Adrenal gland (tissue), 12 donors: ENCODE results near the gene EFNA5. TPM values are rescaled to one million over a fixed set of nuclear protein-coding genes. Genes with fewer than 3 reads are reported as not detected.
A peak's percentile ranks its signal among the peaks of the same experiment; 100 is the strongest.

Source experiments
- DNase-seq, 7 donors: peaks; one replicate each; pipeline ENCODE4 v3.0.0-alpha.2; 2019 to 2020
- H3K27ac ChIP-seq, 5 donors: fragments of 200-600 bp; sonication (generic) in 4 of 5; 1 replicate in 3 of 5; 2 replicates in 2 of 5; pipeline versions ENCODE4 v1.5.1 to v1.8.0; 2016 to 2020; ENCODE audit warnings: mild to moderate bottlenecking in 1 of 5
- H3K27me3 ChIP-seq: fragments of 200-600 bp; 2 replicates; pipeline ENCODE4 v1.8.0; 2021
- H3K36me3 ChIP-seq, 2 donors: fragments of 200-600 bp; replicated peaks in 1 of 2; 1 replicate in 1 of 2; 2 replicates in 1 of 2; pipeline versions ENCODE4 v1.5.1 to v1.8.0; 2018 to 2022
- H3K4me1 ChIP-seq, 2 donors: fragments of 200-600 bp; replicated peaks in 1 of 2; 1 replicate in 1 of 2; 2 replicates in 1 of 2; pipeline versions ENCODE4 v1.5.1 to v1.8.0; 2018 to 2021
- H3K4me3 ChIP-seq, 4 donors: fragments of 200-600 bp; sonication (generic) in 3 of 4; one replicate each; pipeline ENCODE4 v1.5.1; 2016 to 2018
- H3K9me3 ChIP-seq, 3 donors: fragments of 200-600 bp; sonication (generic) in 1 of 3; replicated peaks in 1 of 3; 1 replicate in 2 of 3; 2 replicates in 1 of 3; pipeline versions ENCODE4 v1.5.1 to v1.8.0; 2016 to 2021
- POLR2A ChIP-seq, 2 donors: fragments of 450-650 bp; IDR thresholded peaks; one replicate each; pipeline ENCODE4 v1.6.1; 2017; ENCODE audit warnings: antibody characterized with exemption in 2 of 2, mild to moderate bottlenecking in 2 of 2, moderate library complexity in 1 of 2
- WGBS, 4 donors: extraction: QIAGEN DNeasy Blood & Tissue Kit in 2 of 4; methylation state at CpG; one replicate each; pipeline versions ENCODE4 v1.1.5 to v1.1.7; 2013 to 2017; 5-methylcytosine and 5-hydroxymethylcytosine counted together
- intact Hi-C, 2 donors: fragments of 100-400 bp; cut with DNase I; formaldehyde crosslinking; loops; one replicate each; pipeline versions ENCODE4 v1.14.1 to v1.15.0; 2022 to 2023
- polyA plus RNA-seq, 3 donors: library from polyadenylated mRNA; stranded (reverse); fragments of 200-250 nt in 2 of 3; fragments of 350-450 nt in 1 of 3; fragmentation: Illumina TruSeq in 1 of 3; extraction: RNeasy Lipid Tissue Mini Kit (QIAGEN cat#74804) in 1 of 3; gene quantifications; one replicate each; pipeline ENCODE4 v1.2.3, GENCODE V29; 2013 to 2014
- total RNA-seq, 9 donors: library from RNA; depleted of rRNA in 4 of 9; stranded (reverse); fragments of >200 nt in 4 of 9; fragments of 120-200 nt in 1 of 9; fragmentation: NEBNext Ultra II Directional in 1 of 9; extraction: Animal tissue kit (Norgen Biotek cat#: 25700) in 1 of 9; gene quantifications; one replicate each; pipeline versions ENCODE4 v1.1.0 to v1.2.4, GENCODE V29; 2013 to 2023
- TF ChIP-seq, protein P1 (sequence below), 6 experiments: fragments of 450-650 bp in 4 of 6; fragments of 200-600 bp in 2 of 6; sonication (generic) in 1 of 6; IDR thresholded peaks; 1 replicate in 5 of 6; 2 replicates in 1 of 6; pipeline versions ENCODE4 v1.5.1 to v1.8.0; 2016 to 2021; ENCODE audit warnings: antibody characterized with exemption in 6 of 6, mild to moderate bottlenecking in 2 of 6, moderate library complexity in 1 of 6
- donor health status: healthy with polysubstance abuse.
- donor health status: Bipolar disorder and iron deficiency.
- donor health status: DM: yes; HTN: yes; CAD: no.
- donor health status: DM: no; HTN: no; CAD: no.
- donor health status: DM: no; HTN: no; CAD: no.
- donor health status: DM: yes; HTN: yes; CAD: no.

EFNA5 gene
- total and polyA plus RNA-seq, 12 donors = 0.06 to 11.8 (median 1.6) TPM

- Histone ChIP-seq H3K4me3 (no peak overlapping the region), H3K36me3 (no peaks in the 10 kb centered on the region)
Measured at GRCh38 chr5:107331312-107331711, 339.4 kb downstream of the EFNA5 start.

GRCh38 chr5:107330903-107331302 lies 339.8 kb downstream of the EFNA5 start:
- H3K9me3 ChIP-seq = no peaks in the 10 kb centered on the region
- intact Hi-C loops = no loop called here
- DNase-seq = peak in 1 of 7 donors; percentile 5
- H3K4me1 ChIP-seq = no peaks in the 10 kb centered on the region
- no peak overlapping the region for H3K4me3 ChIP-seq
- H3K36me3 ChIP-seq = no peaks in the 10 kb centered on the region
- H3K27me3 ChIP-seq = no peaks in the 10 kb centered on the region
- WGBS, 4 donors = 88 to 90% (median 89%) methylated on average over 9 of the region's 9 CpGs
- TF ChIP-seq, protein P1, sequence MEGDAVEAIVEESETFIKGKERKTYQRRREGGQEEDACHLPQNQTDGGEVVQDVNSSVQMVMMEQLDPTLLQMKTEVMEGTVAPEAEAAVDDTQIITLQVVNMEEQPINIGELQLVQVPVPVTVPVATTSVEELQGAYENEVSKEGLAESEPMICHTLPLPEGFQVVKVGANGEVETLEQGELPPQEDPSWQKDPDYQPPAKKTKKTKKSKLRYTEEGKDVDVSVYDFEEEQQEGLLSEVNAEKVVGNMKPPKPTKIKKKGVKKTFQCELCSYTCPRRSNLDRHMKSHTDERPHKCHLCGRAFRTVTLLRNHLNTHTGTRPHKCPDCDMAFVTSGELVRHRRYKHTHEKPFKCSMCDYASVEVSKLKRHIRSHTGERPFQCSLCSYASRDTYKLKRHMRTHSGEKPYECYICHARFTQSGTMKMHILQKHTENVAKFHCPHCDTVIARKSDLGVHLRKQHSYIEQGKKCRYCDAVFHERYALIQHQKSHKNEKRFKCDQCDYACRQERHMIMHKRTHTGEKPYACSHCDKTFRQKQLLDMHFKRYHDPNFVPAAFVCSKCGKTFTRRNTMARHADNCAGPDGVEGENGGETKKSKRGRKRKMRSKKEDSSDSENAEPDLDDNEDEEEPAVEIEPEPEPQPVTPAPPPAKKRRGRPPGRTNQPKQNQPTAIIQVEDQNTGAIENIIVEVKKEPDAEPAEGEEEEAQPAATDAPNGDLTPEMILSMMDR (IDR thresholded peaks at IDR 0.05) = no peak
- H3K27ac ChIP-seq = no peak overlapping the region

More at GRCh38 chr5:107331312-107331711, 339.4 kb downstream of the EFNA5 start:
- TF ChIP-seq POLR2A (IDR thresholded peaks at IDR 0.05) = no peak
- TF ChIP-seq, protein P1 (IDR thresholded peaks at IDR 0.05) = no peak
- DNase-seq = no peak
- intact Hi-C loops = no loop called here
- Histone ChIP-seq H3K27me3 (no peaks in the 10 kb centered on the region), H3K27ac (no peak overlapping the region), H3K9me3 (no peaks in the 10 kb centered on the region), H3K4me1 (no peaks in the 10 kb centered on the region)
- WGBS, 4 donors = 59 to 79% (median 63%) methylated on average over 1 of the region's 1 CpG

DNA sequence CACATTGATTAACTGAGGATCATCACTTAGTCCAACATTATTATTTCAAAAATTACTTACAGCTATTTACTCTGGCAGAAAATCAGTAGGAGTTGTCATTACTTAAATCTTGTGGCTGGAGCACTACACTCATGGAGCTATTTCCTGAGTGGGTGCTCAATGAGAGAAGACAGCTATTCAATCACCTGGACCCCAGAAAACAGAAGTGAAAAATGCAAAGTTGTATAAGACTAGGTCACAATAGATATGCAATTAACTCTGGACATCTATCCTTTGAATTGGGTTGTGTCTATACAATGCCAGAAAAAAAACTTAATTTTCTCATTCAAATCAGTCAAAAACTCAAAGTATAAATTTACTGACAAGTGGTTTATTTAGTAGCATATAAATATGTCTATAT lies 340.9 kb downstream of the EFNA5 start:
- TF ChIP-seq POLR2A (IDR thresholded peaks at IDR 0.05) = no peak
- TF ChIP-seq, protein P1 (IDR thresholded peaks at IDR 0.05) = no peak
- no peak for DNase-seq
- Histone ChIP-seq H3K9me3 (no peaks in the 10 kb centered on the region), H3K27me3 (no peaks in the 10 kb centered on the region), H3K4me3 (no peak overlapping the region), H3K4me1 (no peaks in the 10 kb centered on the region), H3K36me3 (no peaks in the 10 kb centered on the region), H3K27ac (no peak overlapping the region)
- intact Hi-C loops = no loop called here
